Lower leg skin (tissue), 3 donors: ENCODE data around the gene FCHO2.

Experiments
- POLR2A ChIP-seq, 2 donors: fragments of 450-650 bp; IDR thresholded peaks; one replicate each; pipeline ENCODE4 v1.6.1; 2016 to 2017; ENCODE audit warnings: antibody characterized with exemption in 2 of 2, mild to moderate bottlenecking in 1 of 2, moderate library complexity in 1 of 2
- TF ChIP-seq, protein P1 (sequence below), 3 donors: fragments of 450-650 bp; IDR thresholded peaks; one replicate each; pipeline ENCODE4 v1.5.1; 2016; ENCODE audit warnings: antibody characterized with exemption in 3 of 3, mild to moderate bottlenecking in 3 of 3, moderate library complexity in 2 of 3

DNA sequence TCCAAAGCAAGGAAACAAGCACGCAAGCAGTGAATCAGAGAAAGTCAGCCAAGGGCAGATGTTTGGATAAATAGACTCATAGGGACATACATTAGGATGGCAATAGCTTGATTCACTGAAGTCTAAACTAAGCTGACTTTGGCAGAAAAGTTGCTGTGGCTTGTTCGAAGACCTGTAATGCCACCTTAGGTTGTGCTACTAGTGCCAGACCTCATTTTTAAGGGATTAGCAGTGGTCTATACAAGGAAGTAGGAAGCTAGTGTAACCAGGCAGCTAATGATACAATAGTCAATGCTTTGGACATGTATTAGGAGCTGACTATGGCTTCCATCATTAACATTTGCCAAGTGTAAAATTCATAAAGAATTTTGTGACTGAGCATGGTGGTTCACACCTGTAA is 63.1 kb downstream of the FCHO2 start:
- TF ChIP-seq, protein P1, sequence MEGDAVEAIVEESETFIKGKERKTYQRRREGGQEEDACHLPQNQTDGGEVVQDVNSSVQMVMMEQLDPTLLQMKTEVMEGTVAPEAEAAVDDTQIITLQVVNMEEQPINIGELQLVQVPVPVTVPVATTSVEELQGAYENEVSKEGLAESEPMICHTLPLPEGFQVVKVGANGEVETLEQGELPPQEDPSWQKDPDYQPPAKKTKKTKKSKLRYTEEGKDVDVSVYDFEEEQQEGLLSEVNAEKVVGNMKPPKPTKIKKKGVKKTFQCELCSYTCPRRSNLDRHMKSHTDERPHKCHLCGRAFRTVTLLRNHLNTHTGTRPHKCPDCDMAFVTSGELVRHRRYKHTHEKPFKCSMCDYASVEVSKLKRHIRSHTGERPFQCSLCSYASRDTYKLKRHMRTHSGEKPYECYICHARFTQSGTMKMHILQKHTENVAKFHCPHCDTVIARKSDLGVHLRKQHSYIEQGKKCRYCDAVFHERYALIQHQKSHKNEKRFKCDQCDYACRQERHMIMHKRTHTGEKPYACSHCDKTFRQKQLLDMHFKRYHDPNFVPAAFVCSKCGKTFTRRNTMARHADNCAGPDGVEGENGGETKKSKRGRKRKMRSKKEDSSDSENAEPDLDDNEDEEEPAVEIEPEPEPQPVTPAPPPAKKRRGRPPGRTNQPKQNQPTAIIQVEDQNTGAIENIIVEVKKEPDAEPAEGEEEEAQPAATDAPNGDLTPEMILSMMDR (IDR thresholded peaks at IDR 0.05) = no peak
- no peak for TF ChIP-seq POLR2A (IDR thresholded peaks at IDR 0.05)
